ENCODE results near the gene OR51V1.

OR51V1 gene

GRCh38 chr11:5240458-5240857 is 40.0 kb upstream of the OR51V1 start:
- H4K20me1 ChIP-seq (ENCODE audit: insufficient read depth, low read length, poor library complexity, severe bottlenecking): no peaks in the 10 kb centered on the region
- no peaks in the 10 kb centered on the region for H3K9me3 ChIP-seq (ENCODE audit: insufficient read depth, low read depth, low read length)
- H3K36me3 ChIP-seq (ENCODE audit: insufficient read depth, low read length): no peaks in the 10 kb centered on the region
- H3K9ac ChIP-seq (ENCODE audit: low read depth, low read length, poor library complexity, severe bottlenecking): no peak overlapping the region
- TF ChIP-seq CTCF (conservative IDR thresholded peaks at IDR 0.05; ENCODE audit: low read length) (no peak), EZH2phosphoT487 (IDR thresholded peaks at IDR 0.05; ENCODE audit: borderline replicate concordance) (no peak)
- no peaks in the 10 kb centered on the region for H3K9me2 ChIP-seq (replicated peaks; ENCODE audit: low read depth, low read length)
- H3F3A ChIP-seq (ENCODE audit: low read depth): no peaks in the 10 kb centered on the region
- peaks cover 4% of the 10 kb centered on the region for H3K4me1 ChIP-seq (ENCODE audit: insufficient read depth, low read length, poor library complexity, severe bottlenecking)
- H3K4me3 ChIP-seq (ENCODE audit: low read length, poor library complexity, severe bottlenecking): no peak overlapping the region
- no peak overlapping the region for H2AFZ ChIP-seq (ENCODE audit: low read length)
- no peaks in the 10 kb centered on the region for H3K27me3 ChIP-seq (ENCODE audit: insufficient read depth, low read length, poor library complexity, severe bottlenecking)
- H3K4me2 ChIP-seq (ENCODE audit: low read depth, low read length, poor library complexity, severe bottlenecking): no peak overlapping the region
- no peaks in the 10 kb centered on the region for H3K79me2 ChIP-seq (ENCODE audit: insufficient read depth, low read length)

- no peaks in the 10 kb centered on the region for H4K20me1 ChIP-seq (ENCODE audit: insufficient read depth, low read length, poor library complexity, severe bottlenecking)
- no peaks in the 10 kb centered on the region for H3K36me3 ChIP-seq (ENCODE audit: insufficient read depth, low read length)
- H3K9me2 ChIP-seq (replicated peaks; ENCODE audit: low read depth, low read length): no peaks in the 10 kb centered on the region
- H3K9me3 ChIP-seq (ENCODE audit: insufficient read depth, low read depth, low read length): no peaks in the 10 kb centered on the region
- no peak overlapping the region for H3K4me3 ChIP-seq (ENCODE audit: low read length, poor library complexity, severe bottlenecking)
- no peaks in the 10 kb centered on the region for H3K79me2 ChIP-seq (ENCODE audit: insufficient read depth, low read length)
- no peaks in the 10 kb centered on the region for H3K27me3 ChIP-seq (ENCODE audit: insufficient read depth, low read length, poor library complexity, severe bottlenecking)
- TF ChIP-seq EZH2phosphoT487 (IDR thresholded peaks at IDR 0.05; ENCODE audit: borderline replicate concordance): no peak
- TF ChIP-seq CTCF (conservative IDR thresholded peaks at IDR 0.05; ENCODE audit: low read length): no peak
- no peak overlapping the region for H3K4me2 ChIP-seq (ENCODE audit: low read depth, low read length, poor library complexity, severe bottlenecking)
- no peak overlapping the region for H2AFZ ChIP-seq (ENCODE audit: low read length)
- no peak overlapping the region for H3K9ac ChIP-seq (ENCODE audit: low read depth, low read length, poor library complexity, severe bottlenecking)
- no peaks in the 10 kb centered on the region for H3F3A ChIP-seq (ENCODE audit: low read depth)
- no peaks in the 10 kb centered on the region for H3K4me1 ChIP-seq (ENCODE audit: insufficient read depth, low read length, poor library complexity, severe bottlenecking)
Observed at GRCh38 chr11:5240056-5240455, 39.6 kb upstream of the OR51V1 start.

GRCh38 chr11:5239046-5239445 is 38.6 kb upstream of the OR51V1 start:
- H3K27me3 ChIP-seq (ENCODE audit: insufficient read depth, low read length, poor library complexity, severe bottlenecking): no peaks in the 10 kb centered on the region
- no peak overlapping the region for H2AFZ ChIP-seq (ENCODE audit: low read length)
- TF ChIP-seq EZH2phosphoT487 (IDR thresholded peaks at IDR 0.05; ENCODE audit: borderline replicate concordance) (no peak), CTCF (conservative IDR thresholded peaks at IDR 0.05; ENCODE audit: low read length) (no peak)
- H3K4me2 ChIP-seq (ENCODE audit: low read depth, low read length, poor library complexity, severe bottlenecking): no peak overlapping the region
- no peaks in the 10 kb centered on the region for H3K79me2 ChIP-seq (ENCODE audit: insufficient read depth, low read length)
- no peaks in the 10 kb centered on the region for H4K20me1 ChIP-seq (ENCODE audit: insufficient read depth, low read length, poor library complexity, severe bottlenecking)
- no peaks in the 10 kb centered on the region for H3K4me1 ChIP-seq (ENCODE audit: insufficient read depth, low read length, poor library complexity, severe bottlenecking)
- no peaks in the 10 kb centered on the region for H3K36me3 ChIP-seq (ENCODE audit: insufficient read depth, low read length)
- H3K4me3 ChIP-seq (ENCODE audit: low read length, poor library complexity, severe bottlenecking): no peak overlapping the region
- no peaks in the 10 kb centered on the region for H3K9me3 ChIP-seq (ENCODE audit: insufficient read depth, low read depth, low read length)
- no peaks in the 10 kb centered on the region for H3K9me2 ChIP-seq (replicated peaks; ENCODE audit: low read depth, low read length)
- H3F3A ChIP-seq (ENCODE audit: low read depth): no peaks in the 10 kb centered on the region
- no peak overlapping the region for H3K9ac ChIP-seq (ENCODE audit: low read depth, low read length, poor library complexity, severe bottlenecking)

Measured in Loucy (cell line).